Measurements from ENCODE around the gene CTAGE9. TPM values are rescaled to one million over a fixed set of nuclear protein-coding genes. Genes with fewer than 3 reads are reported as not detected.

Gene CTAGE9
- total RNA-seq, 1 experiment from 2014 or later, result not detected

DNA sequence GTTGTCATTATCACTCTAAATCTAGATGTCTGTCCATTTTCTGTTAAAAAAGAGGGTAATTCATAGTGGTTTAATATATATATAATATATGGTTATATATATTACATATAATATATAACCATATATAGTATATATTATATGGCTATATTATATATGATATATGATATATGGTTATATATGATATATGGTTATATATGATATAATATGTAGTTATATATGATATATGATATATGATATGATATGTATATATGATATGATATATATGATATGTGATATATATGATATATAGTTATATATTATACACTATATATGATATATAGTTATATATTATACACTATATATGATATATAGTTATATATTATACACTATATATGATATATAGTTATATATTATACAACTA lies 18.2 kb downstream of the CTAGE9 start:
- Histone ChIP-seq H3K27ac (no peak overlapping the region), H3K9me3 (ENCODE audit: insufficient read depth, low read depth) (no peaks in the 10 kb centered on the region), H3K27me3 (ENCODE audit: insufficient read depth, low read depth) (no peaks in the 10 kb centered on the region), H3K4me2 (no peak overlapping the region), H3F3A (ENCODE audit: insufficient read depth, low read depth) (no peaks in the 10 kb centered on the region), H3K9me2 (ENCODE audit: insufficient read depth) (no peaks in the 10 kb centered on the region), H3K4me3 (no peak overlapping the region), H3K79me2 (ENCODE audit: low read depth) (no peaks in the 10 kb centered on the region), H2AFZ (no peak overlapping the region), H3K36me3 (ENCODE audit: low read depth) (no peaks in the 10 kb centered on the region), H3K4me1 (replicated peaks; ENCODE audit: insufficient read depth) (no peaks in the 10 kb centered on the region), H4K20me1 (ENCODE audit: insufficient read depth) (no peaks in the 10 kb centered on the region)
- TF ChIP-seq CTCF (conservative IDR thresholded peaks at IDR 0.05) (no peak), EZH2 (IDR thresholded peaks at IDR 0.05; ENCODE audit: low read depth) (no peak)
- ChIA-PET POLR2A (ENCODE audit: unreplicated experiment) (no interaction called here), CTCF (interaction anchor here (0.6 kb wide), 1 partner anchor 60 kb away, joined by 3 read pairs; no protein-coding TSS in a partner anchor)
- DNase-seq, result no peak
- BruUV-seq (replicated peaks), result no TSS peak
- intact Hi-C loops (cut with micrococcal nuclease; ENCODE audit: unreplicated experiment), result no loop called here

GRCh38 chr6:131692031-131692430 lies 18.8 kb downstream of the CTAGE9 start:
- H3K9me2 ChIP-seq (ENCODE audit: insufficient read depth), result no peaks in the 10 kb centered on the region
- no peaks in the 10 kb centered on the region for H3K27me3 ChIP-seq (ENCODE audit: insufficient read depth, low read depth)
- H3K4me1 ChIP-seq (replicated peaks; ENCODE audit: insufficient read depth), result no peaks in the 10 kb centered on the region
- H4K20me1 ChIP-seq (ENCODE audit: insufficient read depth), result no peaks in the 10 kb centered on the region
- ChIA-PET CTCF (no interaction called here), POLR2A (ENCODE audit: unreplicated experiment) (no interaction called here)
- H3K27ac ChIP-seq, result no peak overlapping the region
- H3F3A ChIP-seq (ENCODE audit: insufficient read depth, low read depth), result no peaks in the 10 kb centered on the region
- no peak overlapping the region for H2AFZ ChIP-seq
- no peaks in the 10 kb centered on the region for H3K36me3 ChIP-seq (ENCODE audit: low read depth)
- DNase-seq, result no peak
- no peaks in the 10 kb centered on the region for H3K9me3 ChIP-seq (ENCODE audit: insufficient read depth, low read depth)
- no peak overlapping the region for H3K4me3 ChIP-seq
- H3K79me2 ChIP-seq (ENCODE audit: low read depth), result no peaks in the 10 kb centered on the region
- intact Hi-C loops (cut with micrococcal nuclease; ENCODE audit: unreplicated experiment), result no loop called here
- no peak overlapping the region for H3K4me2 ChIP-seq
- no peak for TF ChIP-seq CTCF (conservative IDR thresholded peaks at IDR 0.05)
- TF ChIP-seq EZH2 (IDR thresholded peaks at IDR 0.05; ENCODE audit: low read depth), result no peak
- BruUV-seq (replicated peaks), result no TSS peak

DNA sequence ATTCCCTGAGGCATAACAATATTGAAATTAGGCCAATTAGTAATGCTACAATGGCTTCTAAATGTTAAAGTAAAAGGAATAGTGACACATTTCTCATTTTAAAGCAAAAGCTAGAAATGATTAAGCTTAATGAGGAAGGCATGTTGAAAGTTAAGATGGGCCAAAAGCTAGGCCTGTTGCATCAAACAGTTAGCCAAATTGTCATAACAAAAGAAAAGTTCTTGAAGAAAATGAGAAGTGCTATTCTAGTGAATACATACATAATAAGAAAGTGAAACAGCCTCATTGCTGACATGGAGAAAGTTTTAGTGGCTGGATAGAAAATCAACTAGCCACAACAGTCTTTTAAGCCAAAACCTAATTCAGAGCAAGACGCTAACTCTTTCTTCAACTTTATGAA lies 22.5 kb downstream of the CTAGE9 start:
- TF ChIP-seq EZH2 (IDR thresholded peaks at IDR 0.05; ENCODE audit: low read depth), result no peak
- TF ChIP-seq CTCF (conservative IDR thresholded peaks at IDR 0.05), result no peak
- Histone ChIP-seq H2AFZ (no peak overlapping the region), H3K36me3 (ENCODE audit: low read depth) (no peaks in the 10 kb centered on the region), H3K79me2 (ENCODE audit: low read depth) (no peaks in the 10 kb centered on the region), H3F3A (ENCODE audit: insufficient read depth, low read depth) (no peaks in the 10 kb centered on the region), H4K20me1 (ENCODE audit: insufficient read depth) (no peaks in the 10 kb centered on the region), H3K4me2 (no peak overlapping the region), H3K27ac (no peak overlapping the region), H3K27me3 (ENCODE audit: insufficient read depth, low read depth) (no peaks in the 10 kb centered on the region), H3K4me1 (replicated peaks; ENCODE audit: insufficient read depth) (no peaks in the 10 kb centered on the region), H3K4me3 (no peak overlapping the region), H3K9me2 (ENCODE audit: insufficient read depth) (no peaks in the 10 kb centered on the region), H3K9me3 (ENCODE audit: insufficient read depth, low read depth) (no peaks in the 10 kb centered on the region)
- POLR2A ChIA-PET (ENCODE audit: unreplicated experiment), result no interaction called here
- no peak for DNase-seq
- intact Hi-C loops (cut with micrococcal nuclease; ENCODE audit: unreplicated experiment), result no loop called here
- no TSS peak for BruUV-seq (replicated peaks)
- CTCF ChIA-PET, result no interaction called here
